Motor neuron (in vitro differentiated cells): ENCODE results near the gene DAB1. TPM values are rescaled to one million over a fixed set of nuclear protein-coding genes. Genes with fewer than 3 reads are reported as not detected.

ENCODE experiments used
- ATAC-seq, 8 experiments: fragments of 200-7000 bp; cut with Tn5 transposase; replicated peaks in 6 of 8; 2 replicates each; pipeline ENCODE4 v1.8.0; 2021; ENCODE audit warnings: mild to moderate bottlenecking in 8 of 8, moderate library complexity in 8 of 8
- H3K27ac ChIP-seq, 2 donors: fragments of 250-450 bp; sonication (Bioruptor Pico); 2 replicates each; pipeline ENCODE4 v1.9.0; 2021; ENCODE audit warnings: antibody characterized with exemption in 2 of 2, mild to moderate bottlenecking in 2 of 2, moderate library complexity in 1 of 2
- H3K4me1 ChIP-seq, 2 donors: fragments of 250-450 bp; sonication (Bioruptor Pico); replicated peaks in 1 of 2; 2 replicates each; pipeline ENCODE4 v1.6.1; 2021; ENCODE audit warnings: antibody characterized with exemption in 2 of 2, mild to moderate bottlenecking in 2 of 2, moderate library complexity in 1 of 2
- H3K4me3 ChIP-seq, 5 donors: fragments of 250-450 bp; sonication (Bioruptor Pico); 2 replicates each; pipeline ENCODE4 v1.9.0; 2021; ENCODE audit warnings: antibody characterized with exemption in 5 of 5, mild to moderate bottlenecking in 5 of 5, moderate library complexity in 4 of 5
- WGBS, 10 experiments: fragments of 450-650 bp; shearing (Covaris generic); methylation state at CpG; one replicate each; pipeline ENCODE4 v1.0.0; 2022; 5-methylcytosine and 5-hydroxymethylcytosine counted together
- in situ Hi-C, 9 experiments: fragments of 400-800 bp; cut with MboI; loops; one replicate each; pipeline ENCODE4 v1.15.0; 2021; ENCODE audit warnings: low sequenced_read_pairs in 9 of 9, low pct_unique_long_range_greater_than_20kb in 2 of 9; ENCODE audit not compliant: unreplicated experiment in 9 of 9
- total RNA-seq, 8 experiments: library from RNA; unstranded; fragments of 300-600 nt; gene quantifications; 2 replicates each; pipeline versions ENCODE4 v1.2.3 to v1.2.4, GENCODE V29; 2022

DAB1 gene
- total RNA-seq, 8 experiments from 2014 or later: 1.4 to 38.4 (median 13.2) TPM

GRCh38 chr1:57377339-57378139 lies 46.3 kb downstream of the DAB1 start:
- in situ Hi-C loops: no loop called here
- H3K27ac ChIP-seq: no peak overlapping the region
- peak in 3 of 8 experiments; percentile 84 to 94 (median 87) for ATAC-seq
- peaks cover 5 to 19% of the 10 kb centered on the region in 2 donors for H3K4me1 ChIP-seq
- 7 to 100% (median 62%) methylated on average over 1 to 4 of the region's 4 CpGs; no CpG with 5 or more reads in 4 of the 10 experiments for WGBS, 10 experiments
- H3K4me3 ChIP-seq: no peak overlapping the region

GRCh38 chr1:57376041-57376440 lies 47.8 kb downstream of the DAB1 start:
- Histone ChIP-seq H3K27ac (no peak overlapping the region), H3K4me1 (peaks cover under 1 to 14% of the 10 kb centered on the region in 2 donors), H3K4me3 (no peak overlapping the region)
- in situ Hi-C loops: no loop called here
- 91 to 100% (median 100%) methylated on average over 1 of the region's 1 CpG; no CpG with 5 or more reads in 6 of the 10 experiments for WGBS, 10 experiments
- ATAC-seq: peak in 2 of 8 experiments; percentile 11 to 85

GRCh38 chr1:57369889-57370288 lies 54.0 kb downstream of the DAB1 start:
- Histone ChIP-seq H3K4me3 (no peak overlapping the region), H3K27ac (no peak overlapping the region), H3K4me1 (peaks cover 3 to 13% of the 10 kb centered on the region in 2 donors)
- 48 to 100% (median 81%) methylated on average over 2 to 4 of the region's 4 CpGs; no CpG with 5 or more reads in 2 of the 10 experiments for WGBS, 10 experiments
- in situ Hi-C loops: no loop called here
- ATAC-seq: no peak

GRCh38 chr1:57367945-57368344 lies 55.9 kb downstream of the DAB1 start:
- no peak for ATAC-seq
- Histone ChIP-seq H3K4me3 (no peak overlapping the region), H3K27ac (no peak overlapping the region), H3K4me1 (peaks cover 3 to 5% of the 10 kb centered on the region in 2 donors)
- in situ Hi-C loops: no loop called here
- 0 to 20% methylated on average over 1 of the region's 2 CpGs; no CpG with 5 or more reads in 8 of the 10 experiments for WGBS, 10 experiments

GRCh38 chr1:57363643-57364042 lies 60.2 kb downstream of the DAB1 start:
- WGBS, 10 experiments: 13 to 100% (median 83%) methylated on average over 1 of the region's 1 CpG; no CpG with 5 or more reads in 3 of the 10 experiments

GRCh38 chr1:57363165-57363564 lies 60.7 kb downstream of the DAB1 start:
- Histone ChIP-seq H3K4me1 (peaks cover 11% of the 10 kb centered on the region in 2 donors), H3K27ac (no peak overlapping the region), H3K4me3 (no peak overlapping the region)
- no peak for ATAC-seq
- WGBS, 10 experiments: 33 to 100% (median 85%) methylated on average over 1 to 6 of the region's 6 CpGs
- in situ Hi-C loops: no loop called here

More at GRCh38 chr1:57363643-57364042, 60.2 kb downstream of the DAB1 start:
- peaks cover 11% of the 10 kb centered on the region in 2 donors for H3K4me1 ChIP-seq
- no peak overlapping the region for H3K27ac ChIP-seq
- ATAC-seq: peak in 2 of 8 experiments; percentile 17 to 26
- in situ Hi-C loops: no loop called here
- no peak overlapping the region for H3K4me3 ChIP-seq

GRCh38 chr1:57362480-57362879 lies 61.4 kb downstream of the DAB1 start:
- no peak overlapping the region for H3K27ac ChIP-seq

GRCh38 chr1:57361516-57361915 lies 62.3 kb downstream of the DAB1 start:
- ATAC-seq: no peak
- H3K4me1 ChIP-seq: peaks cover 11% of the 10 kb centered on the region in 2 donors
- H3K4me3 ChIP-seq: no peak overlapping the region
- WGBS, 10 experiments: 4 to 100% (median 71%) methylated on average over 1 to 2 of the region's 2 CpGs; no CpG with 5 or more reads in 1 of the 10 experiments
- no peak overlapping the region for H3K27ac ChIP-seq
- in situ Hi-C loops: no loop called here

More at GRCh38 chr1:57362480-57362879, 61.4 kb downstream of the DAB1 start:
- WGBS, 10 experiments: 50 to 100% (median 67%) methylated on average over 1 to 2 of the region's 2 CpGs; no CpG with 5 or more reads in 3 of the 10 experiments
- peaks cover 11% of the 10 kb centered on the region in 2 donors for H3K4me1 ChIP-seq
- ATAC-seq: no peak
- H3K4me3 ChIP-seq: no peak overlapping the region
- in situ Hi-C loops: no loop called here

- 43 to 100% (median 93%) methylated on average over 2 to 4 of the region's 4 CpGs for WGBS, 10 experiments
- peak in 1 of 8 experiments; percentile 29 for ATAC-seq
- no peak overlapping the region for H3K4me3 ChIP-seq
- H3K27ac ChIP-seq: no peak overlapping the region
- in situ Hi-C loops: no loop called here
- peaks cover 11% of the 10 kb centered on the region in 2 donors for H3K4me1 ChIP-seq
Observed at GRCh38 chr1:57360846-57361407, 62.9 kb downstream of the DAB1 start.

GRCh38 chr1:57357462-57357861 lies 66.4 kb downstream of the DAB1 start:
- in situ Hi-C loops: no loop called here
- H3K27ac ChIP-seq: no peak overlapping the region
- H3K4me1 ChIP-seq: peaks cover 11 to 17% of the 10 kb centered on the region in 2 donors
- H3K4me3 ChIP-seq: no peak overlapping the region
- 11 to 90% (median 61%) methylated on average over 1 to 3 of the region's 3 CpGs; no CpG with 5 or more reads in 1 of the 10 experiments for WGBS, 10 experiments
- ATAC-seq: no peak

- 0 to 85% (median 71%) methylated on average over 1 to 4 of the region's 4 CpGs; no CpG with 5 or more reads in 1 of the 10 experiments for WGBS, 10 experiments
- ATAC-seq: peak in 3 of 8 experiments; percentile 57 to 85 (median 67)
- no peak overlapping the region for H3K27ac ChIP-seq
- no peak overlapping the region for H3K4me3 ChIP-seq
- peaks cover 0 to 9% of the 10 kb centered on the region in 2 donors for H3K4me1 ChIP-seq
- in situ Hi-C loops: no loop called here
Observed at GRCh38 chr1:57353654-57354053, 70.2 kb downstream of the DAB1 start.

GRCh38 chr1:57350610-57351009 lies 73.2 kb downstream of the DAB1 start:
- Histone ChIP-seq H3K4me3 (no peak overlapping the region), H3K4me1 (peaks cover 0 to 9% of the 10 kb centered on the region in 2 donors), H3K27ac (no peak overlapping the region)
- in situ Hi-C loops: no loop called here
- no peak for ATAC-seq
- 0 to 96% (median 66%) methylated on average over 1 to 4 of the region's 4 CpGs for WGBS, 10 experiments

GRCh38 chr1:57348921-57349320 lies 74.9 kb downstream of the DAB1 start:
- Histone ChIP-seq H3K27ac (no peak overlapping the region), H3K4me1 (peaks cover 0 to 2% of the 10 kb centered on the region in 2 donors), H3K4me3 (no peak overlapping the region)
- in situ Hi-C loops: no loop called here
- 11 to 80% (median 50%) methylated on average over 1 of the region's 1 CpG; no CpG with 5 or more reads in 2 of the 10 experiments for WGBS, 10 experiments
- ATAC-seq: peak in 4 of 8 experiments; percentile 9 to 54 (median 50)
